ENCODE data around the gene HINT3. TPM values are rescaled to one million over a fixed set of nuclear protein-coding genes. Genes with fewer than 3 reads are reported as not detected.
"Not testable (repeated sequence)": the region's sequence is repeated elsewhere in the genome, so short reads cannot be mapped to it uniquely, and the experiment has no call there.

The HINT3 gene
- total RNA-seq, result 1 to 10 TPM; 6.2 to 8.2 TPM

- no peaks in the 10 kb centered on the region for H3K4me1 Mint-ChIP-seq
Observed at GRCh38 chr6:125956506-125957390, at the start of gene HINT3. Gene HINT3 (plus strand): TSS chr6:125956770. CDS start chr6:125956978, 208 bp downstream.

GRCh38 chr6:125910527-125910926 lies 46.0 kb upstream of the HINT3 start:
- Mint-ChIP-seq H3K27ac (peak overlapping the region; percentile 91), H3K4me1 (peaks cover 29% of the 10 kb centered on the region), H3K9me3 (peaks cover 4% of the 10 kb centered on the region), H3K36me3 (ENCODE audit: low read depth) (peaks cover 78% of the 10 kb centered on the region), H3K4me3 (peak overlapping the region; percentile 71), H3K27me3 (no peaks in the 10 kb centered on the region)
- peak; percentile 96 for ATAC-seq (replicated peaks)

More at GRCh38 chr6:125956506-125957390, at the start of gene HINT3:
- Mint-ChIP-seq H3K27ac (no peak within 1 kb of the TSS), H3K4me3 (no peak within 1 kb of the TSS), H3K27me3 (peaks cover 4% of the 10 kb centered on the region), H3K36me3 (ENCODE audit: low read depth) (no peaks in the 10 kb centered on the region), H3K9me3 (no peaks in the 10 kb centered on the region)
- peak; percentile 91 for ATAC-seq (replicated peaks)

- H3K4me1 Mint-ChIP-seq, result peaks cover 29% of the 10 kb centered on the region
- not testable (repeated sequence) for H3K27me3 Mint-ChIP-seq; H3K9me3 Mint-ChIP-seq; ATAC-seq (replicated peaks)
- peak overlapping the region; percentile 91 for H3K27ac Mint-ChIP-seq
- H3K36me3 Mint-ChIP-seq (ENCODE audit: low read depth), result peaks cover 81% of the 10 kb centered on the region
- H3K4me3 Mint-ChIP-seq, result peak overlapping the region; percentile 71
Observed at GRCh38 chr6:125911051-125911451, 45.5 kb upstream of the HINT3 start.

- H3K9me3 Mint-ChIP-seq; H3K27ac Mint-ChIP-seq; H3K27me3 Mint-ChIP-seq; ATAC-seq (replicated peaks); H3K4me3 Mint-ChIP-seq: not testable (repeated sequence)
- peaks cover 88% of the 10 kb centered on the region for H3K36me3 Mint-ChIP-seq (ENCODE audit: low read depth)
- peaks cover 25% of the 10 kb centered on the region for H3K4me1 Mint-ChIP-seq
Observed at GRCh38 chr6:125912430-125912829, 44.1 kb upstream of the HINT3 start.

GRCh38 chr6:125913145-125913544 lies 43.4 kb upstream of the HINT3 start:
- no peak for ATAC-seq (replicated peaks)
- Mint-ChIP-seq H3K9me3 (peaks cover 4% of the 10 kb centered on the region), H3K36me3 (ENCODE audit: low read depth) (peaks cover 89% of the 10 kb centered on the region), H3K27me3 (no peaks in the 10 kb centered on the region), H3K4me1 (peaks cover 25% of the 10 kb centered on the region), H3K4me3 (no peak overlapping the region), H3K27ac (no peak overlapping the region)

GRCh38 chr6:125913864-125914351 lies 42.7 kb upstream of the HINT3 start:
- no peaks in the 10 kb centered on the region for H3K27me3 Mint-ChIP-seq
- H3K27ac Mint-ChIP-seq, result no peak overlapping the region
- H3K36me3 Mint-ChIP-seq (ENCODE audit: low read depth), result peaks cover 89% of the 10 kb centered on the region

GRCh38 chr6:125918230-125918629 lies 38.3 kb upstream of the HINT3 start:
- Mint-ChIP-seq H3K27me3 (no peaks in the 10 kb centered on the region), H3K9me3 (no peaks in the 10 kb centered on the region), H3K36me3 (ENCODE audit: low read depth) (peaks cover 96% of the 10 kb centered on the region), H3K4me3 (peak overlapping the region; percentile 82), H3K27ac (peak overlapping the region; percentile 92), H3K4me1 (peaks cover 32% of the 10 kb centered on the region)
- ATAC-seq (replicated peaks), result no peak

More at GRCh38 chr6:125913864-125914351, 42.7 kb upstream of the HINT3 start:
- peaks cover 32% of the 10 kb centered on the region for H3K4me1 Mint-ChIP-seq
- peaks cover 4% of the 10 kb centered on the region for H3K9me3 Mint-ChIP-seq
- no peak overlapping the region for H3K4me3 Mint-ChIP-seq
- no peak for ATAC-seq (replicated peaks)

- Mint-ChIP-seq H3K27ac (peak overlapping the region; percentile 92), H3K4me1 (peaks cover 38% of the 10 kb centered on the region), H3K36me3 (ENCODE audit: low read depth) (peaks cover 98% of the 10 kb centered on the region), H3K4me3 (peak overlapping the region; percentile 82), H3K27me3 (no peaks in the 10 kb centered on the region), H3K9me3 (no peaks in the 10 kb centered on the region)
- ATAC-seq (replicated peaks), result peak; percentile 93
Observed at GRCh38 chr6:125918681-125919566, 37.6 kb upstream of the HINT3 start.

GRCh38 chr6:125919618-125920017 lies 37.0 kb upstream of the HINT3 start:
- peaks cover 98% of the 10 kb centered on the region for H3K36me3 Mint-ChIP-seq (ENCODE audit: low read depth)
- peaks cover 38% of the 10 kb centered on the region for H3K4me1 Mint-ChIP-seq
- ATAC-seq (replicated peaks), result peak; percentile 27
- H3K27ac Mint-ChIP-seq, result peak overlapping the region; percentile 92
- no peaks in the 10 kb centered on the region for H3K9me3 Mint-ChIP-seq
- H3K27me3 Mint-ChIP-seq, result no peaks in the 10 kb centered on the region
- peak overlapping the region; percentile 82 for H3K4me3 Mint-ChIP-seq

GRCh38 chr6:125922322-125922860 lies 34.2 kb upstream of the HINT3 start:
- no peak for ATAC-seq (replicated peaks)
- H3K4me1 Mint-ChIP-seq, result peaks cover 33% of the 10 kb centered on the region
- peak overlapping the region; percentile 82 for H3K4me3 Mint-ChIP-seq
- H3K9me3 Mint-ChIP-seq, result no peaks in the 10 kb centered on the region
- peaks cover 94% of the 10 kb centered on the region for H3K36me3 Mint-ChIP-seq (ENCODE audit: low read depth)
- H3K27me3 Mint-ChIP-seq, result no peaks in the 10 kb centered on the region
- H3K27ac Mint-ChIP-seq, result no peak overlapping the region

GRCh38 chr6:125923366-125923877 lies 33.1 kb upstream of the HINT3 start:
- Mint-ChIP-seq H3K27me3 (no peaks in the 10 kb centered on the region), H3K27ac (peak overlapping the region; percentile 19), H3K9me3 (no peaks in the 10 kb centered on the region), H3K4me1 (peaks cover 38% of the 10 kb centered on the region), H3K4me3 (peak overlapping the region; percentile 82), H3K36me3 (ENCODE audit: low read depth) (peaks cover 94% of the 10 kb centered on the region)
- ATAC-seq (replicated peaks), result no peak

- no peaks in the 10 kb centered on the region for H3K27me3 Mint-ChIP-seq
- H3K4me1 Mint-ChIP-seq, result peaks cover 31% of the 10 kb centered on the region
- peak overlapping the region; percentile 19 for H3K27ac Mint-ChIP-seq
- peak overlapping the region; percentile 82 for H3K4me3 Mint-ChIP-seq
- peak; percentile 46 for ATAC-seq (replicated peaks)
- peaks cover 94% of the 10 kb centered on the region for H3K36me3 Mint-ChIP-seq (ENCODE audit: low read depth)
- no peaks in the 10 kb centered on the region for H3K9me3 Mint-ChIP-seq
Observed at GRCh38 chr6:125924169-125924568, 32.4 kb upstream of the HINT3 start.

GRCh38 chr6:125924697-125925358 lies 31.7 kb upstream of the HINT3 start:
- Mint-ChIP-seq H3K4me3 (peak overlapping the region; percentile 82), H3K36me3 (ENCODE audit: low read depth) (peaks cover 95% of the 10 kb centered on the region), H3K27me3 (no peaks in the 10 kb centered on the region), H3K27ac (no peak overlapping the region), H3K4me1 (peaks cover 30% of the 10 kb centered on the region), H3K9me3 (no peaks in the 10 kb centered on the region)
- no peak for ATAC-seq (replicated peaks)
